Keratinocyte (primary cell): ENCODE data around the gene RNU5B-1.

Source experiments
- EZH2 ChIP-seq: IDR thresholded peaks from one replicate; pipeline ENCODE4 v1.6.1; 2012; ENCODE audit warnings: inconsistent platforms, mild to moderate bottlenecking, low read length, moderate library complexity
- TF ChIP-seq, protein P1 (sequence below), 3 experiments: IDR thresholded peaks in 1 of 3; conservative IDR thresholded peaks in 1 of 3; optimal IDR thresholded peaks in 1 of 3; 2 replicates in 2 of 3; 3 replicates in 1 of 3; pipeline versions ENCODE3 to v1.5.1; 2011; ENCODE audit warnings: low read length in 3 of 3, mild to moderate bottlenecking in 3 of 3, moderate library complexity in 2 of 3, control low read depth in 1 of 3, inconsistent platforms in 1 of 3; ENCODE audit not compliant: insufficient read depth in 2 of 3; ENCODE audit errors: extremely low read depth in 1 of 3

DNA sequence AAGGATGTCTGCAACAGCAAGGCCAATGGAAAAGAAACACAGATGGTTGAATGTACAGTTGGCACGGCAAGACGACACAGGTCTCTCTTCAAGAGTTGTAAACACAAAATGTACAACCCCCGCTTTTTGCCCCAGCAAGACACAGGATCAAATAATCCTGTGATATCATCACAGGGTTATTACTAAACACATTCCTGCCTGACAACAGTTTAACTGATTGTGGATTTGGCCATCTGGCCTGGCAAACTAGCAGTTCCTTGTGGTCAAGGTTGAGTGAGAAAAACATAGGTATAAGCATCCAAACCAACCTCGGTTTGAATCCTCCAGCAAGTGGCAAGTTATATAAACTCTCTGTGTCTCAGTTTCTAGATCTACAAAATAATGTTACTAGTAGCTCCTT, 41.2 kb upstream of the RNU5B-1 start:
- TF ChIP-seq, protein P1, sequence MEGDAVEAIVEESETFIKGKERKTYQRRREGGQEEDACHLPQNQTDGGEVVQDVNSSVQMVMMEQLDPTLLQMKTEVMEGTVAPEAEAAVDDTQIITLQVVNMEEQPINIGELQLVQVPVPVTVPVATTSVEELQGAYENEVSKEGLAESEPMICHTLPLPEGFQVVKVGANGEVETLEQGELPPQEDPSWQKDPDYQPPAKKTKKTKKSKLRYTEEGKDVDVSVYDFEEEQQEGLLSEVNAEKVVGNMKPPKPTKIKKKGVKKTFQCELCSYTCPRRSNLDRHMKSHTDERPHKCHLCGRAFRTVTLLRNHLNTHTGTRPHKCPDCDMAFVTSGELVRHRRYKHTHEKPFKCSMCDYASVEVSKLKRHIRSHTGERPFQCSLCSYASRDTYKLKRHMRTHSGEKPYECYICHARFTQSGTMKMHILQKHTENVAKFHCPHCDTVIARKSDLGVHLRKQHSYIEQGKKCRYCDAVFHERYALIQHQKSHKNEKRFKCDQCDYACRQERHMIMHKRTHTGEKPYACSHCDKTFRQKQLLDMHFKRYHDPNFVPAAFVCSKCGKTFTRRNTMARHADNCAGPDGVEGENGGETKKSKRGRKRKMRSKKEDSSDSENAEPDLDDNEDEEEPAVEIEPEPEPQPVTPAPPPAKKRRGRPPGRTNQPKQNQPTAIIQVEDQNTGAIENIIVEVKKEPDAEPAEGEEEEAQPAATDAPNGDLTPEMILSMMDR (optimal IDR thresholded peaks at IDR 0.05 in 1 of 3, IDR thresholded peaks at IDR 0.05 in 1 of 3, conservative IDR thresholded peaks at IDR 0.05 in 1 of 3; ENCODE audit: extremely low read depth in 1 of 3, insufficient read depth in 2 of 3, low read length in 3 of 3) = no peak
- no peak for TF ChIP-seq EZH2
